22Rv1 (cell line): ENCODE measurements around the gene DIP2C.

Experiments
- CTCF ChIP-seq: fragments of 450-650 bp; IDR thresholded peaks from 2 replicates; pipeline ENCODE4 v1.5.1; 2017; ENCODE audit warnings: mild to moderate bottlenecking
- ZFX ChIP-seq: fragments of 450-650 bp; IDR thresholded peaks from 2 replicates; pipeline ENCODE4 v1.6.1; 2017; ENCODE audit warnings: antibody characterized with exemption, borderline replicate concordance

- TF ChIP-seq CTCF (no peak), ZFX (no peak)
Measured at GRCh38 chr10:486206-486605, 203.3 kb downstream of the DIP2C start.
